OCI-LY7 (cell line): ENCODE measurements around the gene STON2. TPM values are rescaled to one million over a fixed set of nuclear protein-coding genes. Genes with fewer than 3 reads are reported as not detected.

ENCODE experiments used
- BruUV-seq: library from RNA; stranded (reverse); fragments of 400-500 nt; replicated peaks from 2 replicates; lab custom pipeline; 2021; lab: Mats Ljungman, UMichigan
- CTCF ChIA-PET: fragments of 300-600 bp; sonication (Branson Sonifier 250); formaldehyde crosslinking; loops from one replicate; lab custom pipeline; 2022; ENCODE audit warnings: antibody characterized with exemption; ENCODE audit not compliant: unreplicated experiment; lab: Charles Lee
- POLR2A ChIA-PET: fragments of 300-600 bp; sonication (Branson Sonifier 250); formaldehyde crosslinking; loops from one replicate; lab custom pipeline; 2022; ENCODE audit warnings: antibody characterized with exemption; lab: Charles Lee
- DNase-seq: peaks from one replicate; pipeline ENCODE4 v3.0.0-alpha.2; 2015; ENCODE audit warnings: low spot score
- H2AFZ ChIP-seq: fragments of 200-600 bp; sonication (generic), shearing (Covaris generic); 2 replicates; pipeline ENCODE4 v1.6.1; 2014; ENCODE audit warnings: mild to moderate bottlenecking, antibody characterized with exemption, low read length, moderate library complexity
- H3K27ac ChIP-seq: fragments of 200-600 bp; sonication (generic); 2 replicates; pipeline ENCODE4 v1.5.1; 2014; ENCODE audit warnings: mixed run types, low read depth, mild to moderate bottlenecking, moderate library complexity, low read length, inconsistent platforms; ENCODE audit not compliant: poor library complexity, severe bottlenecking
- H3K36me3 ChIP-seq: fragments of 200-600 bp; sonication (generic); 2 replicates; pipeline ENCODE4 v1.6.1; 2014; ENCODE audit warnings: mild to moderate bottlenecking, antibody characterized with exemption, low read length, moderate library complexity, mixed read lengths; ENCODE audit not compliant: insufficient read depth
- H3K4me1 ChIP-seq: fragments of 200-600 bp; sonication (generic); 2 replicates; pipeline ENCODE4 v1.5.1; 2014; ENCODE audit warnings: mild to moderate bottlenecking, low read length; ENCODE audit not compliant: insufficient read depth, poor library complexity, severe bottlenecking
- H3K4me2 ChIP-seq: fragments of 200-600 bp; sonication (generic); 2 replicates; pipeline ENCODE4 v1.6.1; 2014; ENCODE audit warnings: mild to moderate bottlenecking, low read length
- H3K4me3 ChIP-seq: fragments of 200-600 bp; sonication (generic); 2 replicates; pipeline ENCODE4 v1.5.1; 2014; ENCODE audit warnings: mild to moderate bottlenecking, low read depth, low read length; ENCODE audit not compliant: poor library complexity, severe bottlenecking
- H3K79me2 ChIP-seq: fragments of 200-600 bp; sonication (generic); 2 replicates; pipeline ENCODE4 v1.6.1; 2016; ENCODE audit warnings: low read depth, mild to moderate bottlenecking, low read length, moderate library complexity, mixed read lengths; ENCODE audit not compliant: insufficient read depth
- H3K9me2 ChIP-seq: fragments of 200-600 bp; sonication (generic); 2 replicates; pipeline ENCODE4 v1.6.1; 2016; ENCODE audit warnings: mild to moderate bottlenecking, low read length, mixed read lengths; ENCODE audit not compliant: insufficient read depth
- H3K9me3 ChIP-seq: fragments of 200-600 bp; sonication (generic); 2 replicates; pipeline ENCODE4 v1.6.1; 2014; ENCODE audit warnings: mild to moderate bottlenecking, mixed run types, low read length, mixed read lengths
- H4K20me1 ChIP-seq: fragments of 200-600 bp; sonication (generic); 2 replicates; pipeline ENCODE4 v1.6.1; 2014; ENCODE audit warnings: mild to moderate bottlenecking, antibody characterized with exemption, low read length, moderate library complexity, mixed read lengths; ENCODE audit not compliant: insufficient read depth
- CTCF ChIP-seq: fragments of 200-600 bp; sonication (generic); conservative IDR thresholded peaks from 2 replicates; pipeline ENCODE4 v1.5.1; 2014; ENCODE audit warnings: mild to moderate bottlenecking, antibody characterized with exemption, low read length, moderate library complexity, mixed read lengths
- EZH2phosphoT487 ChIP-seq: fragments of 200-600 bp; sonication (generic); IDR thresholded peaks from 2 replicates; pipeline ENCODE4 v1.6.1; 2018; ENCODE audit warnings: low read depth, borderline replicate concordance, mild to moderate bottlenecking, mixed run types, antibody characterized with exemption, low read length, moderate library complexity, mixed read lengths
- intact Hi-C: fragments of 100-400 bp; cut with micrococcal nuclease; formaldehyde crosslinking; loops from one replicate; pipeline ENCODE4 v1.10.0; 2022; ENCODE audit not compliant: unreplicated experiment
- total RNA-seq, 2 experiments: library from RNA; depleted of rRNA in 1 of 2; stranded (reverse); fragments of >200 nt in 1 of 2; shearing (Covaris generic) in 1 of 2; gene quantifications; 2 replicates each; pipeline ENCODE4 v1.2.3, GENCODE V29; 2014 to 2022

The STON2 gene
- total RNA-seq, 2 experiments from 2014 or later = 0.25 TPM; not detected in 1

DNA sequence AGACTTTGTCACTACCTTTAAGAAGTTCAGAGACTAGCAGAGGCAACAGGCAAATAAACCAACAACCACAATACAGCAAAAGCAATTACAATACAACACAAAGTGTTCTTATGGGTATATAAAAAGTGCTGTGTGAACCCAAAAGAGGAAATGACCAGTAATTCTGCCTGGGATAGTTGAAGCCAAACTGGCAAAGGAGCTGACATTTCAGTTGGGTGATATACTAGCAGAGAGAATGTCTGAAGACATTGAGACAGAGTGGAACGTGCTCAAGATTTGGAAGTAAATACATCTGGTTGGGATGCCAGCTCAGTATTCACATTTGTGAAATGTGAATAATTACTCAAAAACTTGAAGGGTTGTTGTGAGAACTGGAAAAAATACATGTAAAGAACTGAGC lies 98.8 kb downstream of the STON2 start:
- BruUV-seq = no TSS peak
- intact Hi-C loops = no loop called here
- Histone ChIP-seq H3K9me2 (no peaks in the 10 kb centered on the region), H3K9me3 (no peaks in the 10 kb centered on the region), H3K36me3 (no peaks in the 10 kb centered on the region), H3K4me1 (peaks cover 13% of the 10 kb centered on the region), H3K4me3 (no peak overlapping the region), H3K27ac (no peak overlapping the region), H2AFZ (no peak overlapping the region), H3K4me2 (no peak overlapping the region), H3K79me2 (no peaks in the 10 kb centered on the region), H4K20me1 (no peaks in the 10 kb centered on the region)
- CTCF ChIA-PET = no interaction called here
- POLR2A ChIA-PET = interaction anchor here (0.7 kb wide), 1 partner anchor 170 kb away, joined by 4 read pairs; no protein-coding TSS in a partner anchor
- DNase-seq = no peak
- TF ChIP-seq EZH2phosphoT487 = no peak
- no peak for TF ChIP-seq CTCF

DNA sequence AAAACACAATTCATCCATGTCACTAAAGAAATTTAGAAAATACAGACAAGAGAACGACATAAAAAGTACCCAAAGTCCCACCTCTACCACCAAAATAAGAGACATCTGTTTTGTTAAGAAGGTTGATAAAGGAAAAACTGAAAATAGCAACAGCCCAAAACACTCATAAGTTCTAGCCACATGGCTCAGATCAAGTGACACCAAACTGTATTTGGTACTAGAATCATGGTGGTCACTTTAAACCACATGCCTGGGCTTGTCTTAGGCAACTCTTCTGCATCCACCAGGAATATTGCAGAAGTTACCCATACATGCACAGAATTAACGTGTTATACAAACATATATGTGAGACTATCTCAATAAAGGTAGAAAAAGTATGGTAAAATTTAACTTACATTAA lies 101.2 kb downstream of the STON2 start:
- no peaks in the 10 kb centered on the region for H3K36me3 ChIP-seq
- intact Hi-C loops = no loop called here
- POLR2A ChIA-PET = no interaction called here
- no peak overlapping the region for H3K4me3 ChIP-seq
- no peak overlapping the region for H3K4me2 ChIP-seq
- DNase-seq = no peak
- H2AFZ ChIP-seq = no peak overlapping the region
- H3K9me2 ChIP-seq = no peaks in the 10 kb centered on the region
- no peaks in the 10 kb centered on the region for H3K9me3 ChIP-seq
- BruUV-seq = no TSS peak
- CTCF ChIA-PET = no interaction called here
- H3K27ac ChIP-seq = no peak overlapping the region
- no peaks in the 10 kb centered on the region for H4K20me1 ChIP-seq
- no peak for TF ChIP-seq CTCF
- no peak for TF ChIP-seq EZH2phosphoT487
- H3K79me2 ChIP-seq = no peaks in the 10 kb centered on the region
- peaks cover 13% of the 10 kb centered on the region for H3K4me1 ChIP-seq

- DNase-seq = no peak
- CTCF ChIA-PET = no interaction called here
- Histone ChIP-seq H3K4me1 (peaks cover 6% of the 10 kb centered on the region), H3K4me3 (no peak overlapping the region), H4K20me1 (no peaks in the 10 kb centered on the region), H3K27ac (no peak overlapping the region), H3K4me2 (no peak overlapping the region), H3K9me3 (no peaks in the 10 kb centered on the region), H3K9me2 (no peaks in the 10 kb centered on the region), H3K79me2 (no peaks in the 10 kb centered on the region), H2AFZ (no peak overlapping the region), H3K36me3 (no peaks in the 10 kb centered on the region)
- POLR2A ChIA-PET = interaction anchor here (1.0 kb wide), 1 partner anchor 10 kb away, joined by 3 read pairs; no protein-coding TSS in a partner anchor
- TF ChIP-seq EZH2phosphoT487 (no peak), CTCF (no peak)
- BruUV-seq = no TSS peak
- intact Hi-C loops = no loop called here
Measured at GRCh38 chr14:81298122-81298521, 102.0 kb downstream of the STON2 start.
